Astrocyte (in vitro differentiated cells and primary cell): Measurements from ENCODE around the gene ZNF845. TPM values are rescaled to one million over a fixed set of nuclear protein-coding genes. Genes with fewer than 3 reads are reported as not detected.
"Not testable (repeated sequence)": the region's sequence is repeated elsewhere in the genome, so short reads cannot be mapped to it uniquely, and the experiment has no call there.

Experiments used
- DNase-seq: peaks from one replicate; pipeline ENCODE4 v3.0.0-alpha.2; 2010; ENCODE audit warnings: low read depth
- FAIRE-seq: peaks from 2 replicates; lab custom pipeline; 2011; peaks lifted over from hg19 to GRCh38; lab: Jason Lieb, UNC
- H2AFZ ChIP-seq: 2 replicates; pipeline ENCODE4 v1.6.0; 2012; ENCODE audit warnings: low read depth, low read length, inconsistent platforms
- H3K27ac ChIP-seq: 2 replicates; pipeline ENCODE4 v1.5.1; 2011; ENCODE audit warnings: low read depth, low read length, inconsistent platforms
- H3K27me3 ChIP-seq: 2 replicates; pipeline ENCODE4 v1.6.0; 2011; ENCODE audit warnings: low read length, inconsistent platforms; ENCODE audit not compliant: insufficient read depth
- H3K36me3 ChIP-seq: 2 replicates; pipeline ENCODE4 v1.5.1; 2011; ENCODE audit warnings: low read length, inconsistent platforms; ENCODE audit not compliant: insufficient read depth
- H3K4me1 ChIP-seq: 2 replicates; pipeline ENCODE4 v1.5.1; 2011; ENCODE audit warnings: low read length, inconsistent platforms; ENCODE audit not compliant: insufficient read depth
- H3K4me2 ChIP-seq: 2 replicates; pipeline ENCODE4 v1.6.0; 2012; ENCODE audit warnings: low read length, inconsistent platforms
- H3K4me3 ChIP-seq: 2 replicates; pipeline ENCODE4 v1.5.1; 2011; ENCODE audit warnings: low read depth, mild to moderate bottlenecking, low read length, inconsistent platforms; ENCODE audit not compliant: insufficient read depth
- H3K79me2 ChIP-seq: 2 replicates; pipeline ENCODE4 v1.6.0; 2012; ENCODE audit warnings: mild to moderate bottlenecking, low read length, inconsistent platforms; ENCODE audit not compliant: insufficient read depth
- H3K9ac ChIP-seq: 2 replicates; pipeline ENCODE4 v1.6.0; 2012; ENCODE audit warnings: mild to moderate bottlenecking, low read length, inconsistent platforms
- H3K9me3 ChIP-seq: 2 replicates; pipeline ENCODE4 v1.5.1; 2012; ENCODE audit warnings: low read depth, mild to moderate bottlenecking, low read length, inconsistent platforms; ENCODE audit not compliant: insufficient read depth
- H4K20me1 ChIP-seq: 2 replicates; pipeline ENCODE4 v1.6.0; 2012; ENCODE audit warnings: low read length, inconsistent platforms; ENCODE audit not compliant: insufficient read depth
- H3K27ac Mint-ChIP-seq: one replicate; pipeline ENCODE4 v1.8.0; 2021; ENCODE audit warnings: mild to moderate bottlenecking, mixed read lengths; ENCODE audit not compliant: unreplicated experiment
- H3K27me3 Mint-ChIP-seq: one replicate; pipeline ENCODE4 v1.8.0; 2021; ENCODE audit warnings: low read depth, mixed read lengths; ENCODE audit not compliant: unreplicated experiment
- H3K36me3 Mint-ChIP-seq: one replicate; pipeline ENCODE4 v1.8.0; 2021; ENCODE audit warnings: low read depth, mixed read lengths; ENCODE audit not compliant: unreplicated experiment
- H3K4me1 Mint-ChIP-seq: one replicate; pipeline ENCODE4 v1.8.0; 2021; ENCODE audit warnings: low read depth, mixed read lengths; ENCODE audit not compliant: unreplicated experiment
- H3K4me3 Mint-ChIP-seq: one replicate; pipeline ENCODE4 v1.8.0; 2021; ENCODE audit warnings: mild to moderate bottlenecking, moderate library complexity, mixed read lengths; ENCODE audit not compliant: unreplicated experiment
- H3K9me3 Mint-ChIP-seq: one replicate; pipeline ENCODE4 v1.8.0; 2021; ENCODE audit warnings: mild to moderate bottlenecking, mixed read lengths; ENCODE audit not compliant: unreplicated experiment
- EZH2 ChIP-seq: IDR thresholded peaks from 2 replicates; pipeline ENCODE4 v1.6.1; 2012; ENCODE audit warnings: mild to moderate bottlenecking, low read length, inconsistent platforms; ENCODE audit not compliant: insufficient read depth
- total RNA-seq: library from RNA; stranded (reverse); gene quantifications from 2 replicates; pipeline ENCODE4 v1.2.1, GENCODE V29; 2021
- TF ChIP-seq, protein P1 (sequence below): IDR thresholded peaks from 2 replicates; pipeline ENCODE4 v1.5.1; 2011; ENCODE audit warnings: low read depth, mild to moderate bottlenecking, inconsistent platforms, low read length, moderate library complexity; ENCODE audit not compliant: insufficient read depth

ZNF845 gene
- total RNA-seq, 1 donor from 2014 or later, result 6.3 TPM

DNA sequence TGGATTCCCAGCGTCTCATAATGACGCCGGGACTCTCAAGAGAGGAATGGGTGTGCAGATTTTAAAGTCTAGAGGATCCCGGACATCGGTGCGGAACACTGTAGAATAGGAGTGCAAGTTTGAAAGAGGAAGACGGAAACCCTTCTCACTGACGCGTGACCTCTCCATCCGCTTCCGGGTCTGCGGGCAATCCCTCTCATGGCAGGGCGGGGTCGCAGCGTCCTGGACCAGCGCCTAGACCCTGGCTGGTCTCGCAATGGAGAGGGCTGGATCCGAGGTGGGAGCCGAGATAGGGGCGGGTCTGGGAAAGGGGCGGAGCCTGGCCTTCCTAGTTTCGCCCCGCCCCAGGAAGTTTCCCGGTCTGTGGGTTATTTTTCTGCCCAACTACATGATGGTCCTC, 4.6 kb upstream of the ZNF845 start:
- TF ChIP-seq, protein P1, sequence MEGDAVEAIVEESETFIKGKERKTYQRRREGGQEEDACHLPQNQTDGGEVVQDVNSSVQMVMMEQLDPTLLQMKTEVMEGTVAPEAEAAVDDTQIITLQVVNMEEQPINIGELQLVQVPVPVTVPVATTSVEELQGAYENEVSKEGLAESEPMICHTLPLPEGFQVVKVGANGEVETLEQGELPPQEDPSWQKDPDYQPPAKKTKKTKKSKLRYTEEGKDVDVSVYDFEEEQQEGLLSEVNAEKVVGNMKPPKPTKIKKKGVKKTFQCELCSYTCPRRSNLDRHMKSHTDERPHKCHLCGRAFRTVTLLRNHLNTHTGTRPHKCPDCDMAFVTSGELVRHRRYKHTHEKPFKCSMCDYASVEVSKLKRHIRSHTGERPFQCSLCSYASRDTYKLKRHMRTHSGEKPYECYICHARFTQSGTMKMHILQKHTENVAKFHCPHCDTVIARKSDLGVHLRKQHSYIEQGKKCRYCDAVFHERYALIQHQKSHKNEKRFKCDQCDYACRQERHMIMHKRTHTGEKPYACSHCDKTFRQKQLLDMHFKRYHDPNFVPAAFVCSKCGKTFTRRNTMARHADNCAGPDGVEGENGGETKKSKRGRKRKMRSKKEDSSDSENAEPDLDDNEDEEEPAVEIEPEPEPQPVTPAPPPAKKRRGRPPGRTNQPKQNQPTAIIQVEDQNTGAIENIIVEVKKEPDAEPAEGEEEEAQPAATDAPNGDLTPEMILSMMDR, result no peak
- H3K36me3 Mint-ChIP-seq, result no peaks in the 10 kb centered on the region
- FAIRE-seq, result no peak

DNA sequence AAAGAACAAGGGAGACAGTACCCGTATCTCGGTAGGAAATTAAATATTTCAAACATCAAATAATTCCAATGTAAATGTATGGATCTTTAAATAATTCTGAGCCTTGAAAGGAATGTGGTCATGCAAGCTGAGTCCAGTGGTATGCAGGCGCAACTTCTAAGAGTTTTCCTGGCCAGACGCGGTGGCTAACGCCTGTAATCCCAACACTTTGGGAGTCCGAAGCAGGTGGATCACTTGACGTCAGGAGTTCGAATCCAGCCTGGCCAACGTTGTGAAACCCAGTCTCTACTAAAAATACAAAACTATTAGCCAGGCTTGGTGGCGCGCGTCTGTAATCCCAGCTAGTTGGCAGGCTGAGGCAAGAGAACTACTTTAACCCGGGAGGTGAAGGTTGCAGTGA, 1.1 kb upstream of the ZNF845 start:
- H4K20me1 ChIP-seq, result no peaks in the 10 kb centered on the region
- H3K27me3 Mint-ChIP-seq, result no peaks in the 10 kb centered on the region
- H2AFZ ChIP-seq, result no peak overlapping the region
- H3K79me2 ChIP-seq, result peaks cover 9% of the 10 kb centered on the region
- H3K36me3 ChIP-seq, result no peaks in the 10 kb centered on the region
- peak overlapping the region; percentile 99 for H3K4me3 Mint-ChIP-seq
- no peak overlapping the region for H3K9ac ChIP-seq
- no peaks in the 10 kb centered on the region for H3K27me3 ChIP-seq
- H3K27ac Mint-ChIP-seq, result no peak overlapping the region
- peaks cover 6% of the 10 kb centered on the region for H3K36me3 Mint-ChIP-seq
- H3K4me1 ChIP-seq, result no peaks in the 10 kb centered on the region
- no peak overlapping the region for H3K27ac ChIP-seq
- no peak overlapping the region for H3K4me3 ChIP-seq
- H3K9me3 Mint-ChIP-seq, result peaks cover 27% of the 10 kb centered on the region
- DNase-seq, result no peak
- peaks cover 3% of the 10 kb centered on the region for H3K4me1 Mint-ChIP-seq
- no peak for FAIRE-seq
- peaks cover 19% of the 10 kb centered on the region for H3K9me3 ChIP-seq
- TF ChIP-seq, protein P1, result no peak
- TF ChIP-seq EZH2, result no peak
- H3K4me2 ChIP-seq, result no peak overlapping the region

More for the DNA sequence above, 4.6 kb upstream of the ZNF845 start:
- Mint-ChIP-seq H3K4me3 (no peak overlapping the region), H3K9me3 (peaks cover 27% of the 10 kb centered on the region), H3K27me3 (no peaks in the 10 kb centered on the region), H3K27ac (no peak overlapping the region), H3K4me1 (no peaks in the 10 kb centered on the region)
- DNase-seq, result no peak
- Histone ChIP-seq H3K79me2 (no peaks in the 10 kb centered on the region), H3K4me2 (no peak overlapping the region), H3K36me3 (no peaks in the 10 kb centered on the region), H3K27me3 (no peaks in the 10 kb centered on the region), H3K27ac (no peak overlapping the region), H3K9me3 (peaks cover 24% of the 10 kb centered on the region), H2AFZ (no peak overlapping the region), H3K9ac (no peak overlapping the region), H3K4me1 (no peaks in the 10 kb centered on the region), H3K4me3 (no peak overlapping the region), H4K20me1 (no peaks in the 10 kb centered on the region)

DNA sequence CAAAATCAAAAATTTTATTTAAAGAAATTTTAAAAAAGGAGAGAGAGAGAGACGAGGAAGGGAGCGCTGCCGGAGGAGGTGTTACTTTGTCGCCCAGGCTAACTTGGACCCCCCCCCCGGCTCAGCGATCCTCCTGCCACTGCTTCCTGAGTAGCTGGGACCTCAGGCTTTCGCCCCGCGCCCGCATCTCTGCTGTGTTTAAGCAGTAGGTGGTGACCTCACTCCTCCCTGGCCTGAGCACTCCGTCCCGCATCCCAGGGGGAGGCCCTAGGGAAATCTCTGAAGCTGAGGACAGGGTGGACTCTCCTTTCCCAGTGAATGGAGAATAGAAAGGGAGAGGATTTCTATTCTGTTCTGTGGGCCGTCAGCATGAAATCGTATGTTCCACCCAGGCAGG, 485 bp upstream of the ZNF845 start:
- H3K27ac ChIP-seq, result peak overlapping the region; percentile 33
- H3K27ac Mint-ChIP-seq, result no peak overlapping the region
- H2AFZ ChIP-seq, result peak overlapping the region; percentile 98
- no peaks in the 10 kb centered on the region for H3K36me3 ChIP-seq
- H3K27me3 Mint-ChIP-seq, result no peaks in the 10 kb centered on the region
- H3K4me3 ChIP-seq, result peak overlapping the region; percentile 99
- peak overlapping the region; percentile 97 for H3K4me2 ChIP-seq
- DNase-seq (no peak), FAIRE-seq (no peak)
- peaks cover 9% of the 10 kb centered on the region for H3K36me3 Mint-ChIP-seq
- H3K9ac ChIP-seq, result peak overlapping the region; percentile 93
- H3K4me3 Mint-ChIP-seq, result peak overlapping the region; percentile 99
- TF ChIP-seq, protein P1, result no peak
- no peak for TF ChIP-seq EZH2
- peaks cover 13% of the 10 kb centered on the region for H3K9me3 ChIP-seq
- H4K20me1 ChIP-seq, result no peaks in the 10 kb centered on the region
- no peaks in the 10 kb centered on the region for H3K27me3 ChIP-seq
- peaks cover 22% of the 10 kb centered on the region for H3K9me3 Mint-ChIP-seq
- peaks cover 11% of the 10 kb centered on the region for H3K79me2 ChIP-seq
- H3K4me1 ChIP-seq, result no peaks in the 10 kb centered on the region
- H3K4me1 Mint-ChIP-seq, result peaks cover 3% of the 10 kb centered on the region

DNA sequence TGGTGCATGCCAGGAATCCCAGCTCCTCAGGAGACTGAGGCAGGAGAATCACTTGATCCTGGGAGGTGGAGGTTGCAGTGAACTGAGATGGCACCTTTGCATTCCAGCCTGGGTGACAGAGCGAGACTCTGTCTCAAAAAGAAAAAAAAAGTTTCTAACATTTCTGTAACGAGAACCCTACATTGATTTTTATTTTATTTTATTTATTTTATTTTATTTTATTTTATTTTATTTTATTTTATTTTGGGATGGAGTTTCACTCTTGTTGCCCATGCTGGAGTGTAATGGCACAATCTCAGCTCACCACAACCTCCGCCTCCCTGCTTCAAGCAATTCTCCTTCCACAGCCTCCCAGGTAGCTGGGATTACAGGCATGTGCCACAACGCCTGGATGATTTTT, 10.9 kb downstream of the ZNF845 start:
- not testable (repeated sequence) for H3K36me3 ChIP-seq, H3K79me2 ChIP-seq, H3K4me1 Mint-ChIP-seq, H3K4me2 ChIP-seq, H4K20me1 ChIP-seq, H3K4me3 ChIP-seq, H3K27ac Mint-ChIP-seq, H3K27me3 ChIP-seq, H3K4me3 Mint-ChIP-seq, H3K27ac ChIP-seq, FAIRE-seq, H3K9ac ChIP-seq, H2AFZ ChIP-seq, DNase-seq, H3K27me3 Mint-ChIP-seq, H3K4me1 ChIP-seq, H3K9me3 ChIP-seq
- Mint-ChIP-seq H3K9me3 (peaks cover 28% of the 10 kb centered on the region), H3K36me3 (peaks cover 70% of the 10 kb centered on the region)
